ENCODE data around the gene GRIP2.

DNA sequence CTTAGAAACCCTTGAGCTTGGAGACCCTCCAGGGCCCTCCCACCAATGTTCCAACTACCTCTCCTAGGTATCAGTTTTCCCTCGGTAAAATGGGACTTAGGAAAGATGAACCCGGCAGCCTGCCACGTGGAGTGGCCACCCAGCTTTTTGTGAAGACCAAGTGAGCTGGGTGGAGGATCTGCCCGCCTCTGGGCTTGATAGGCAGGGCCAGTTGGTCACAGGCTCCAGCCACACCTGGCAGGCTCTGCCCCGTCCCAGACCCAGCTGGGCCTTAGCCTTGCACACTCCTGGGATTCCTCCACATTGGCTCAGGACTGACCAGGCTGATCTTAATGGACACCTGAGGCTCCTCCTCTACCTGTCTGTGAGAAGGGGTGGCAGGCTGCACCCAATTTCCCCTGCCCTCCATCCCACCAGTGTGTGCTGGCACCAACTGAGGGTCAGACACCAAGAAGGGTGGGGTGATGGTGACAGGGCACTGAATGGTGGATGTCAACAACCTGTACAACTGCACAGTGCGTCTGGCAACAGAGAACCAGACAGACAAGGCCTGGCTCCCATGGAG, 761 bp upstream of the GRIP2 start:
- TF ChIP-seq, protein P1, sequence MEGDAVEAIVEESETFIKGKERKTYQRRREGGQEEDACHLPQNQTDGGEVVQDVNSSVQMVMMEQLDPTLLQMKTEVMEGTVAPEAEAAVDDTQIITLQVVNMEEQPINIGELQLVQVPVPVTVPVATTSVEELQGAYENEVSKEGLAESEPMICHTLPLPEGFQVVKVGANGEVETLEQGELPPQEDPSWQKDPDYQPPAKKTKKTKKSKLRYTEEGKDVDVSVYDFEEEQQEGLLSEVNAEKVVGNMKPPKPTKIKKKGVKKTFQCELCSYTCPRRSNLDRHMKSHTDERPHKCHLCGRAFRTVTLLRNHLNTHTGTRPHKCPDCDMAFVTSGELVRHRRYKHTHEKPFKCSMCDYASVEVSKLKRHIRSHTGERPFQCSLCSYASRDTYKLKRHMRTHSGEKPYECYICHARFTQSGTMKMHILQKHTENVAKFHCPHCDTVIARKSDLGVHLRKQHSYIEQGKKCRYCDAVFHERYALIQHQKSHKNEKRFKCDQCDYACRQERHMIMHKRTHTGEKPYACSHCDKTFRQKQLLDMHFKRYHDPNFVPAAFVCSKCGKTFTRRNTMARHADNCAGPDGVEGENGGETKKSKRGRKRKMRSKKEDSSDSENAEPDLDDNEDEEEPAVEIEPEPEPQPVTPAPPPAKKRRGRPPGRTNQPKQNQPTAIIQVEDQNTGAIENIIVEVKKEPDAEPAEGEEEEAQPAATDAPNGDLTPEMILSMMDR (IDR thresholded peaks at IDR 0.05; ENCODE audit: poor library complexity, severe bottlenecking) = no peak
- TF ChIP-seq, protein P2, sequence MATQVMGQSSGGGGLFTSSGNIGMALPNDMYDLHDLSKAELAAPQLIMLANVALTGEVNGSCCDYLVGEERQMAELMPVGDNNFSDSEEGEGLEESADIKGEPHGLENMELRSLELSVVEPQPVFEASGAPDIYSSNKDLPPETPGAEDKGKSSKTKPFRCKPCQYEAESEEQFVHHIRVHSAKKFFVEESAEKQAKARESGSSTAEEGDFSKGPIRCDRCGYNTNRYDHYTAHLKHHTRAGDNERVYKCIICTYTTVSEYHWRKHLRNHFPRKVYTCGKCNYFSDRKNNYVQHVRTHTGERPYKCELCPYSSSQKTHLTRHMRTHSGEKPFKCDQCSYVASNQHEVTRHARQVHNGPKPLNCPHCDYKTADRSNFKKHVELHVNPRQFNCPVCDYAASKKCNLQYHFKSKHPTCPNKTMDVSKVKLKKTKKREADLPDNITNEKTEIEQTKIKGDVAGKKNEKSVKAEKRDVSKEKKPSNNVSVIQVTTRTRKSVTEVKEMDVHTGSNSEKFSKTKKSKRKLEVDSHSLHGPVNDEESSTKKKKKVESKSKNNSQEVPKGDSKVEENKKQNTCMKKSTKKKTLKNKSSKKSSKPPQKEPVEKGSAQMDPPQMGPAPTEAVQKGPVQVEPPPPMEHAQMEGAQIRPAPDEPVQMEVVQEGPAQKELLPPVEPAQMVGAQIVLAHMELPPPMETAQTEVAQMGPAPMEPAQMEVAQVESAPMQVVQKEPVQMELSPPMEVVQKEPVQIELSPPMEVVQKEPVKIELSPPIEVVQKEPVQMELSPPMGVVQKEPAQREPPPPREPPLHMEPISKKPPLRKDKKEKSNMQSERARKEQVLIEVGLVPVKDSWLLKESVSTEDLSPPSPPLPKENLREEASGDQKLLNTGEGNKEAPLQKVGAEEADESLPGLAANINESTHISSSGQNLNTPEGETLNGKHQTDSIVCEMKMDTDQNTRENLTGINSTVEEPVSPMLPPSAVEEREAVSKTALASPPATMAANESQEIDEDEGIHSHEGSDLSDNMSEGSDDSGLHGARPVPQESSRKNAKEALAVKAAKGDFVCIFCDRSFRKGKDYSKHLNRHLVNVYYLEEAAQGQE (IDR thresholded peaks at IDR 0.05; ENCODE audit: borderline replicate concordance) = no peak
- TF ChIP-seq EP300 (conservative IDR thresholded peaks at IDR 0.05; ENCODE audit: poor library complexity, severe bottlenecking) (no peak), TAF1 (IDR thresholded peaks at IDR 0.05; ENCODE audit: low read depth) (no peak), SMC3 (conservative IDR thresholded peaks at IDR 0.05; ENCODE audit: poor library complexity) (no peak), EZH2 (IDR thresholded peaks at IDR 0.05; ENCODE audit: borderline replicate concordance, insufficient read depth, low read length, poor library complexity, severe bottlenecking) (no peak), RAD21 (conservative IDR thresholded peaks at IDR 0.05) (no peak), POLR2AphosphoS5 (IDR thresholded peaks at IDR 0.05) (no peak)
